SJCRH30 (cell line): ENCODE measurements around the gene ANKZF1. TPM values are rescaled to one million over a fixed set of nuclear protein-coding genes. Genes with fewer than 3 reads are reported as not detected.

Source experiments
- DNase-seq, 2 experiments: peaks; one replicate each; pipeline ENCODE4 v3.0.0-alpha.2; 2015 to 2020
- H3K27ac ChIP-seq: fragments of 250-450 bp; sonication (Bioruptor Pico); 2 replicates; pipeline ENCODE4 v1.5.1; 2020; ENCODE audit warnings: mild to moderate bottlenecking, moderate library complexity
- H3K27me3 ChIP-seq: fragments of 250-450 bp; sonication (Bioruptor Pico); 2 replicates; pipeline ENCODE4 v1.5.1; 2020; ENCODE audit warnings: mild to moderate bottlenecking, moderate library complexity
- H3K36me3 ChIP-seq: fragments of 250-450 bp; sonication (Bioruptor Pico); 2 replicates; pipeline ENCODE4 v1.5.1; 2020; ENCODE audit warnings: mild to moderate bottlenecking, moderate library complexity
- H3K4me1 ChIP-seq: fragments of 250-450 bp; sonication (Bioruptor Pico); 2 replicates; pipeline ENCODE4 v1.5.1; 2020; ENCODE audit warnings: mild to moderate bottlenecking, moderate library complexity
- H3K4me3 ChIP-seq: fragments of 250-450 bp; sonication (Bioruptor Pico); 2 replicates; pipeline ENCODE4 v1.5.1; 2020; ENCODE audit warnings: mild to moderate bottlenecking, moderate library complexity
- H3K9me3 ChIP-seq: fragments of 250-450 bp; sonication (Bioruptor Pico); replicated peaks from 2 replicates; pipeline ENCODE4 v1.5.1; 2020; ENCODE audit warnings: mild to moderate bottlenecking, moderate library complexity
- total RNA-seq: library from RNA; depleted of rRNA; stranded (reverse); fragments of >200 nt; shearing (Covaris generic); gene quantifications from 2 replicates; pipeline ENCODE4 v1.2.3, GENCODE V29; 2014

Gene ANKZF1
- total RNA-seq, 1 experiment from 2014 or later, result 28.7 TPM

- no peaks in the 10 kb centered on the region for H3K9me3 ChIP-seq
- H3K36me3 ChIP-seq, result no peaks in the 10 kb centered on the region; the same call in none of the 2 replicates
- DNase-seq, result peak; percentile 45 to 55
- no peaks in the 10 kb centered on the region for H3K27me3 ChIP-seq
- H3K27ac ChIP-seq, result peak overlapping the region; percentile 29
- H3K4me1 ChIP-seq, result peaks cover 4% of the 10 kb centered on the region; the same call in 1 of the 2 replicates
- peak overlapping the region; percentile 76 for H3K4me3 ChIP-seq
These were observed 494 bp downstream of the ANKZF1 start for GRCh38 chr2:219230059-219230540.

- no peak for DNase-seq
- H3K27ac ChIP-seq, result no peak overlapping the region
- no peaks in the 10 kb centered on the region for H3K27me3 ChIP-seq
- peaks cover 9% of the 10 kb centered on the region for H3K36me3 ChIP-seq
- H3K4me1 ChIP-seq, result no peaks in the 10 kb centered on the region
- H3K9me3 ChIP-seq, result no peaks in the 10 kb centered on the region
- H3K4me3 ChIP-seq, result no peak overlapping the region
These were observed 4.7 kb downstream of the ANKZF1 start for GRCh38 chr2:219234331-219234730.

- Histone ChIP-seq H3K36me3 (no peaks in the 10 kb centered on the region), H3K4me1 (peaks cover 3% of the 10 kb centered on the region; the same call in 1 of the 2 replicates), H3K9me3 (no peaks in the 10 kb centered on the region), H3K27me3 (no peaks in the 10 kb centered on the region), H3K27ac (no peak overlapping the region), H3K4me3 (no peak overlapping the region)
- no peak for DNase-seq
These were observed 13.7 kb downstream of the ANKZF1 start for GRCh38 chr2:219243291-219243761.

- peak overlapping the region; percentile 94 for H3K4me3 ChIP-seq
- no peaks in the 10 kb centered on the region for H3K9me3 ChIP-seq
- no peaks in the 10 kb centered on the region for H3K36me3 ChIP-seq
- peak overlapping the region; percentile 78; the same call in 1 of the 2 replicates for H3K27ac ChIP-seq
- peaks cover 13% of the 10 kb centered on the region for H3K4me1 ChIP-seq
- no peaks in the 10 kb centered on the region for H3K27me3 ChIP-seq
- DNase-seq, result no peak
These were observed 15.2 kb downstream of the ANKZF1 start for GRCh38 chr2:219244789-219245147.

- H3K4me1 ChIP-seq, result peaks cover 18% of the 10 kb centered on the region
- peak within 1 kb of the TSS; percentile 78 for H3K27ac ChIP-seq
- peak; percentile 88 to 92 for DNase-seq
- H3K27me3 ChIP-seq, result no peaks in the 10 kb centered on the region
- peak within 1 kb of the TSS; percentile 94 for H3K4me3 ChIP-seq
- no peaks in the 10 kb centered on the region for H3K9me3 ChIP-seq
- H3K36me3 ChIP-seq, result no peaks in the 10 kb centered on the region; the same call in none of the 2 replicates
These were observed 15.7 kb downstream of the ANKZF1 start, which contains the start of the genes GLB1L and STK16 for GRCh38 chr2:219245148-219245898. Gene GLB1L (minus strand): TSS chr2:219245444. CDS start chr2:219243573, 1,871 bp downstream. Gene STK16 (plus strand): TSS chr2:219245479. CDS start chr2:219246000, 521 bp downstream.

- peak overlapping the region; percentile 94 for H3K4me3 ChIP-seq
- no peak for DNase-seq
- H3K36me3 ChIP-seq, result no peaks in the 10 kb centered on the region; the same call in none of the 2 replicates
- H3K9me3 ChIP-seq, result no peaks in the 10 kb centered on the region
- H3K4me1 ChIP-seq, result peaks cover 20% of the 10 kb centered on the region
- H3K27me3 ChIP-seq, result no peaks in the 10 kb centered on the region
- H3K27ac ChIP-seq, result peak overlapping the region; percentile 78
These were observed 16.3 kb downstream of the ANKZF1 start for GRCh38 chr2:219245899-219246230.

GRCh38 chr2:219246559-219246958 is 17.0 kb downstream of the ANKZF1 start:
- no peak overlapping the region for H3K4me3 ChIP-seq
- no peak overlapping the region for H3K27ac ChIP-seq
- H3K9me3 ChIP-seq, result no peaks in the 10 kb centered on the region
- peaks cover 24% of the 10 kb centered on the region for H3K4me1 ChIP-seq
- H3K27me3 ChIP-seq, result no peaks in the 10 kb centered on the region
- peaks cover 3% of the 10 kb centered on the region for H3K36me3 ChIP-seq
- no peak for DNase-seq

- no peak overlapping the region for H3K27ac ChIP-seq
- peaks cover 32% of the 10 kb centered on the region for H3K4me1 ChIP-seq
- no peak overlapping the region for H3K4me3 ChIP-seq
- peaks cover 3% of the 10 kb centered on the region for H3K36me3 ChIP-seq
- no peaks in the 10 kb centered on the region for H3K27me3 ChIP-seq
- DNase-seq, result no peak
- H3K9me3 ChIP-seq, result no peaks in the 10 kb centered on the region
These were observed 18.4 kb downstream of the ANKZF1 start for GRCh38 chr2:219247678-219248642.

- H3K4me3 ChIP-seq, result no peak overlapping the region
- no peaks in the 10 kb centered on the region for H3K27me3 ChIP-seq
- H3K27ac ChIP-seq, result peak overlapping the region; percentile 39
- H3K36me3 ChIP-seq, result peaks cover 3% of the 10 kb centered on the region
- H3K4me1 ChIP-seq, result peaks cover 32% of the 10 kb centered on the region
- no peaks in the 10 kb centered on the region for H3K9me3 ChIP-seq
- DNase-seq, result no peak
These were observed 19.2 kb downstream of the ANKZF1 start for GRCh38 chr2:219248845-219249202.

- Histone ChIP-seq H3K27me3 (0 out of 2 replicates have a peak, but pooled peaks cover under 1% of the 10 kb centered on the region), H3K4me1 (peaks cover 34% of the 10 kb centered on the region), H3K36me3 (peaks cover 3% of the 10 kb centered on the region), H3K9me3 (no peaks in the 10 kb centered on the region), H3K4me3 (no peak overlapping the region), H3K27ac (peak overlapping the region; percentile 39)
- peak; percentile 86 to 88 for DNase-seq
These were observed 19.8 kb downstream of the ANKZF1 start for GRCh38 chr2:219249203-219249980.

GRCh38 chr2:219250049-219250781 is 20.6 kb downstream of the ANKZF1 start:
- Histone ChIP-seq H3K36me3 (peaks cover 3% of the 10 kb centered on the region), H3K27me3 (0 out of 2 replicates have a peak, but pooled peaks cover 4% of the 10 kb centered on the region), H3K27ac (peak overlapping the region; percentile 39; the same call in 1 of the 2 replicates)

GRCh38 chr2:219251656-219252055 is 22.1 kb downstream of the ANKZF1 start:
- peaks cover 4% of the 10 kb centered on the region; the same call in 1 of the 2 replicates for H3K27me3 ChIP-seq
- H3K4me3 ChIP-seq, result no peak overlapping the region; the same call in 1 of the 2 replicates
- no peaks in the 10 kb centered on the region for H3K9me3 ChIP-seq
- peaks cover 31% of the 10 kb centered on the region for H3K4me1 ChIP-seq
- peak overlapping the region; percentile 80 for H3K27ac ChIP-seq
- peak; percentile 52 to 59 for DNase-seq
- peaks cover 3% of the 10 kb centered on the region for H3K36me3 ChIP-seq

More at GRCh38 chr2:219250049-219250781, 20.6 kb downstream of the ANKZF1 start:
- Histone ChIP-seq H3K4me3 (no peak overlapping the region), H3K4me1 (peaks cover 34% of the 10 kb centered on the region), H3K9me3 (no peaks in the 10 kb centered on the region)
- DNase-seq, result no peak

GRCh38 chr2:219252084-219252483 is 22.5 kb downstream of the ANKZF1 start:
- H3K4me1 ChIP-seq, result peaks cover 31% of the 10 kb centered on the region
- H3K9me3 ChIP-seq, result no peaks in the 10 kb centered on the region
- H3K27me3 ChIP-seq, result peaks cover 4% of the 10 kb centered on the region; the same call in 1 of the 2 replicates
- DNase-seq, result no peak
- H3K27ac ChIP-seq, result peak overlapping the region; percentile 80
- H3K4me3 ChIP-seq, result peak overlapping the region; percentile 68
- peaks cover 3% of the 10 kb centered on the region for H3K36me3 ChIP-seq
